HL-60 (cell line): ENCODE data around the gene ACOX3.

Experiments
- DNase-seq, 2 experiments: peaks; one replicate each; pipeline ENCODE4 v3.0.0-alpha.2; 2010 to 2020; ENCODE audit warnings: low read depth in 1 of 2, low spot score in 1 of 2
- H3K27ac ChIP-seq: fragments of 250-450 bp; sonication (Bioruptor Pico); replicated peaks from 2 replicates; pipeline ENCODE4 v1.5.1; 2020; ENCODE audit warnings: mild to moderate bottlenecking, moderate library complexity
- H3K27me3 ChIP-seq: fragments of 250-450 bp; sonication (Bioruptor Pico); 2 replicates; pipeline ENCODE4 v1.5.1; 2021; ENCODE audit warnings: mild to moderate bottlenecking, moderate library complexity; ENCODE audit not compliant: insufficient read depth, poor library complexity, severe bottlenecking
- H3K4me3 ChIP-seq: replicated peaks from 2 replicates; pipeline ENCODE4 v1.5.1; 2011; ENCODE audit warnings: mild to moderate bottlenecking, control low read depth, low read length; ENCODE audit not compliant: insufficient read depth
- CTCF ChIP-seq: IDR thresholded peaks from one replicate; pipeline ENCODE4 v1.5.1; 2011; ENCODE audit warnings: low read length, control low read depth, inconsistent platforms; ENCODE audit not compliant: insufficient read depth
- GABPA ChIP-seq: IDR thresholded peaks from 2 replicates; pipeline ENCODE4 v1.6.1; 2012; ENCODE audit warnings: low read depth
- POLR2AphosphoS5 ChIP-seq: IDR thresholded peaks from 2 replicates; pipeline ENCODE4 v1.6.1; 2012; ENCODE audit warnings: low read depth
- REST ChIP-seq: IDR thresholded peaks from 2 replicates; pipeline ENCODE4 v1.6.1; 2012; ENCODE audit warnings: low read depth; ENCODE audit not compliant: insufficient replicate concordance
- SPI1 ChIP-seq: IDR thresholded peaks from 2 replicates; pipeline ENCODE4 v1.6.1; 2012; ENCODE audit warnings: low read depth, mild to moderate bottlenecking, borderline replicate concordance

Gene ACOX3

GRCh38 chr4:8365353-8365752 is 75.2 kb downstream of the ACOX3 start:
- no peak overlapping the region for H3K27ac ChIP-seq
- no peak overlapping the region for H3K4me3 ChIP-seq
- no peak for DNase-seq
- TF ChIP-seq GABPA (no peak), CTCF (no peak), SPI1 (no peak), REST (no peak), POLR2AphosphoS5 (no peak)
- no peaks in the 10 kb centered on the region for H3K27me3 ChIP-seq

- no peaks in the 10 kb centered on the region for H3K27me3 ChIP-seq
- TF ChIP-seq POLR2AphosphoS5 (no peak), GABPA (no peak), REST (no peak), CTCF (no peak), SPI1 (no peak)
- DNase-seq: no peak
- no peak overlapping the region for H3K4me3 ChIP-seq
- H3K27ac ChIP-seq: no peak overlapping the region
Observed at GRCh38 chr4:8364848-8365350, 75.6 kb downstream of the ACOX3 start.

GRCh38 chr4:8364141-8364540 is 76.4 kb downstream of the ACOX3 start:
- DNase-seq: no peak
- Histone ChIP-seq H3K27me3 (no peaks in the 10 kb centered on the region), H3K27ac (no peak overlapping the region), H3K4me3 (no peak overlapping the region)
- TF ChIP-seq REST: no peak
- TF ChIP-seq SPI1: no peak
- no peak for TF ChIP-seq CTCF
- no peak for TF ChIP-seq GABPA
